SW480 (cell line): Measurements from ENCODE around the gene OVCA2.

ENCODE experiments used
- DNase-seq: peaks from one replicate; pipeline ENCODE4 v3.0.0-alpha.2; 2016; ENCODE audit warnings: low spot score

Gene OVCA2

DNA sequence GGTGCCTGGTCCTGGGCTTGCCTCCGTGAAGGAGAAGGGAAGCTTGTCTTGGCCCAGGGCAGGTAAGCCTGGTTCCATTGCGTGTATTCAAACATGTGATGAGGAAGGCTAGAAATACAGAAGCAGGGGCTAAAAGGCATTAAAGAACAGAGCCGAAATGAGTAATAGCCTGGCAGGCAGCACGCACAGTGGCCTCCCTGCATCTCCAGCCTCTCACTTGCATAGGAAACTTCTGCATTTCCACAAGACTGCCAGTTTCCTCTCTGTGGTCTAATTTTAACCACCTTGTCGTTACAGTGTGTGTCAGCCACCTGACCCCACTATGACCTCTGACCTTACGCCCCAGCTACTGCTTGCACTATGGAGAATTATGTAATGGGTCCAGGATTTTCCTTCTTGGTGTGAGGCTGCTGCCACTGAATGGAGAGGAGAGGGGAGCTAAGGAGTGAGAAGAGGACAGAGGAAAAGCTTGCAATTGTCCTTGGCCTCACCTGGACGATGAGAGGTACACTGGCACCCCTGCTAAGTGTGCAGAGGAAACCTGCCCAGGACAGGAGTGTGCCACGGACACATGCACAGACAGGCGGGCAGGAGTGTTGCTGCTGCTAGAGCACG is 45.9 kb downstream of the OVCA2 start:
- no peak for DNase-seq

DNA sequence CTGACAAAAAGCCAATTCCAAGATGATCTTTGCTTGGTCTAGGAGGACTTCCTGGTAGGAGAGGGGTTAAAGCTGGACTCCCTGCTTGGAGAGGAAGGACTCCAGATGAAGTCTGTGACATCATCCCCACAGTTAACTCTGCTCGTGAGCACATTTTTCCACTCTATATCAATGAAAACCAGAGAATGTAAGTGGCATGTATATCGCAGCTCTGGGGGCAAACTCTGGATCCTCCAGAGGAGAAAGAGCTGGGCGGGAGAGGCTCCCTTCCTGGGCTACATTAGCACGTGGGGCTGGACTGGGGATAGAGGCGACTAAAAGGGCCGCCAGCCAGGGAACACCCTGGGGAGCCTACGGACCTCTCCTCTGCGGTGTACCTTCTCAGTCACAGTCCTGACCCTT is 47.2 kb downstream of the OVCA2 start:
- no peak for DNase-seq

DNA sequence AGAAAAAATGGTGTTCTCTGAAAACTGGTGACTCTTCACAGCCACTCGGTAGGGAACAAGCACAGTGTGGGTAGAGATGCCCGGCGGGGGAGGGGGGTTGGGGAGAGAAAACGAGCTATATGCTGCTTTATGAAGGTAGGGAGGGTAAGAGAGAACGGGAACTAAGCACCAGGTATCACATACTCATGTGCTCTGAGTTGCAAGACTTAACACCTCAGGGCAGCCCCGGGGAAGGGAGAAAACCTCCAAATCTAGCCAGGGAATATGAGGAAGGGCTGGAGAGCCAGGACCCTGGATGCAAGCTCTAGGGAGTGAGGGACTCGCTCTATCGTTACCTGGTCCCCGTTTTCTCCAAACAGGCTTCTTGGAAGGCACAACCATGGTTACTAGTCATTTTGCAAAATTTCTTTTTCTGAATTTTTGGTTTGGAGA is 48.4 kb downstream of the OVCA2 start:
- no peak for DNase-seq

DNA sequence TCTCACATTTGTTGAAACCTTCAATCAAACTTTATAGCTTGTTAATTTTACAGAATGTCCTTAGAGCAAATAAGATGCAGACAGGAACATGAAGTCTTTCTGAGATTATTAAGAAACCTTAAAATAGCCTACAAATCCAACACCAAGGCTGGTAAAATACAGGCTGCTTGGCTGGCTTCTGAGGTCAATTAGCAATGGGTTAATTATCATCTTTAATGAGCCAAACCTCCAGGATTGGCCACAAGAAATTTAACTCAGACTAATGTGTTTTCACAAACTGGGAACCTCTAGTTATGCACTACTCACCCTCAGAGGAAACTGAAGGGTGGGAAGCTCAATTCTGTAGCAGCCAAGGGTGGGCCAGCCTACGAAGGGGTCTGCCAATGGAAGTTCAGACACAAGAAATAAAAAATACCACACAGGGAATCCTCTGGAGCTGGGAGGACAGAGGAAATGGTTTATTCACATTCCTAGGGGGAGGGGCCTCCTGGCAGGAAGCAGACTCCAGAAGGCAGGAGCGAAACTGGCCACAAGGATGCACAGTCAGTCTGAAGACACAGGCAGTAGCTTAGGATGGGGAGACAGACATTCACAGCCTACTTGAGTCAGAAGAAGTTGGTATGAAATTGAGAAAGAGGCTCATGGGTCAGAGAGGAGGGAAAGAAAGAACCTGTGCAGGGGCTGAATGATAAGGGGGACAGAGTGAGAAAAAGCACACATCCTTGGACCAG is 49.1 kb downstream of the OVCA2 start:
- peak; percentile 15 for DNase-seq

DNA sequence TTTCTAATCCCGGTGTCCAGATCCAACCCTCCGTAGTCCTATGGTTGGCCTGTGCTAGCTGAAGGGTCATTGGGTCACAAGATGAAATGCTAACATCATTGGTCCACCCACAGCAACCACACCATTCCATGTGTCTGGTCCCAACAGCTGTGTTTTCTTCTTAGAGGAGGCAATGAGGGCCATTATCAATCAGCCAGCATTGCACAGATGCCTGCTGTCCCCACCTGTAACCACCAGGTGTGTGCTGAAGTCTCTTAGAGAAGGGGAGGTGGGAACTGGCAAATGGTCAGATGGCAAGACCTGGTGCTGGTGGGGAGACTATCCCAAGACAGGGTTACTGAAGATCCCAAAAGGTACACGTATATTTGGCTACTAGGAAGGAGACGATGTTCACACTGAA is 50.4 kb downstream of the OVCA2 start:
- no peak for DNase-seq
